GM12874 (cell line): ENCODE measurements around the gene SLC16A2.

Source experiments
- TF ChIP-seq, protein P1 (sequence below): IDR thresholded peaks from 2 replicates; pipeline ENCODE4 v1.5.1; 2011; ENCODE audit warnings: low read depth, mild to moderate bottlenecking, control low read depth, low read length, moderate library complexity; ENCODE audit not compliant: insufficient read depth

Gene SLC16A2

DNA sequence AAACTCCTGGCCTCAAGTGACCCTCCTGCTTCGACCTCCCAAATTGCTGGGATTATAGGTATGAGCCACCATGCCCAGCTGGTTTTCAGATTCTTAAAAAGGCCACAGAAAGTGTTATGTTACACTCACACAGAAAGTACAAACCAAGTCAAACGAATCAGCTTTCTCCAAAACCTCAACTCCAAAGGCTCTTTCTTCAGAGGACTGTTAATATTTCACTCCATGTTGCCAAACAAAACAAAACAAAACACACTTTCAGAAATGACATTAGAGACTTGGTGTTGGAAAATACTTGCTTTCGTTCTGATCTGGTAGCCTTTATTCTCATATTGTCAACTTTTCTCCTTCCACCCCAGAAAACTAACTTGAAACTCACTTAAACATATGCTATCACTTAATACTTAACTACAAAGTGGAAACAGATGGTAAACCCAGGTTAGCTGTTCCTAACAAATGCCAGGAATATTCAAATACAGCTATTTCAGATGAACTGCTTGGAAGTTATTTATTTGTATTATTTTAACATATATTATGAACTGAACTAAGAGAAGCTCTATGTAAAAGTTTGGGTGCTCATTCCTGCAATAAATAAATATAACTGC, 158.4 kb downstream of the SLC16A2 start:
- TF ChIP-seq, protein P1, sequence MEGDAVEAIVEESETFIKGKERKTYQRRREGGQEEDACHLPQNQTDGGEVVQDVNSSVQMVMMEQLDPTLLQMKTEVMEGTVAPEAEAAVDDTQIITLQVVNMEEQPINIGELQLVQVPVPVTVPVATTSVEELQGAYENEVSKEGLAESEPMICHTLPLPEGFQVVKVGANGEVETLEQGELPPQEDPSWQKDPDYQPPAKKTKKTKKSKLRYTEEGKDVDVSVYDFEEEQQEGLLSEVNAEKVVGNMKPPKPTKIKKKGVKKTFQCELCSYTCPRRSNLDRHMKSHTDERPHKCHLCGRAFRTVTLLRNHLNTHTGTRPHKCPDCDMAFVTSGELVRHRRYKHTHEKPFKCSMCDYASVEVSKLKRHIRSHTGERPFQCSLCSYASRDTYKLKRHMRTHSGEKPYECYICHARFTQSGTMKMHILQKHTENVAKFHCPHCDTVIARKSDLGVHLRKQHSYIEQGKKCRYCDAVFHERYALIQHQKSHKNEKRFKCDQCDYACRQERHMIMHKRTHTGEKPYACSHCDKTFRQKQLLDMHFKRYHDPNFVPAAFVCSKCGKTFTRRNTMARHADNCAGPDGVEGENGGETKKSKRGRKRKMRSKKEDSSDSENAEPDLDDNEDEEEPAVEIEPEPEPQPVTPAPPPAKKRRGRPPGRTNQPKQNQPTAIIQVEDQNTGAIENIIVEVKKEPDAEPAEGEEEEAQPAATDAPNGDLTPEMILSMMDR = no peak
